Activated T-helper 17 cell treated with anti-CD3 and anti-CD28 coated beads, Interleukin-2, amount 50 U/mL, for 72 hours (primary cell): ENCODE results near the gene FOXJ3. TPM values are rescaled to one million over a fixed set of nuclear protein-coding genes. Genes with fewer than 3 reads are reported as not detected.

Source experiments
- ATAC-seq: fragments of 150-1000 bp; cut with Tn5 transposase; replicated peaks from 2 replicates; pipeline ENCODE4 v1.10.0; 2021; ENCODE audit warnings: mild to moderate bottlenecking, moderate library complexity
- H3K27ac Mint-ChIP-seq: one replicate; pipeline ENCODE4 v1.8.0; 2022; ENCODE audit warnings: mixed read lengths
- H3K27me3 Mint-ChIP-seq: one replicate; pipeline ENCODE4 v1.8.0; 2022; ENCODE audit warnings: mixed read lengths
- H3K36me3 Mint-ChIP-seq: one replicate; pipeline ENCODE4 v1.8.0; 2022; ENCODE audit warnings: low read depth, mild to moderate bottlenecking, mixed read lengths
- H3K4me1 Mint-ChIP-seq: one replicate; pipeline ENCODE4 v1.8.0; 2022; ENCODE audit warnings: mixed read lengths
- H3K4me3 Mint-ChIP-seq: one replicate; pipeline ENCODE4 v1.8.0; 2022; ENCODE audit warnings: mild to moderate bottlenecking, mixed read lengths
- H3K9me3 Mint-ChIP-seq: one replicate; pipeline ENCODE4 v1.8.0; 2022; ENCODE audit warnings: mixed read lengths
- total RNA-seq, 2 donors: library from RNA; stranded (reverse); gene quantifications; one replicate each; pipeline ENCODE4 v1.2.3, GENCODE V29; 2022

The FOXJ3 gene
- total RNA-seq, 2 donors from 2014 or later = 48.8 to 53.6 TPM

GRCh38 chr1:42142894-42143675, 191.9 kb downstream of the FOXJ3 start:
- no peaks in the 10 kb centered on the region for H3K36me3 Mint-ChIP-seq
- H3K9me3 Mint-ChIP-seq = no peaks in the 10 kb centered on the region
- peaks cover 5% of the 10 kb centered on the region for H3K27me3 Mint-ChIP-seq
- H3K27ac Mint-ChIP-seq = no peak overlapping the region
- ATAC-seq = no peak
- no peak overlapping the region for H3K4me3 Mint-ChIP-seq
- H3K4me1 Mint-ChIP-seq = no peaks in the 10 kb centered on the region

- H3K4me3 Mint-ChIP-seq = no peak overlapping the region
- H3K9me3 Mint-ChIP-seq = no peaks in the 10 kb centered on the region
- no peaks in the 10 kb centered on the region for H3K36me3 Mint-ChIP-seq
- peaks cover 5% of the 10 kb centered on the region for H3K27me3 Mint-ChIP-seq
- ATAC-seq = no peak
- H3K4me1 Mint-ChIP-seq = no peaks in the 10 kb centered on the region
- H3K27ac Mint-ChIP-seq = no peak overlapping the region
Observed at GRCh38 chr1:42141978-42142377, 193.1 kb downstream of the FOXJ3 start.

GRCh38 chr1:42140191-42140590, 194.8 kb downstream of the FOXJ3 start:
- ATAC-seq = no peak
- Mint-ChIP-seq H3K27me3 (peaks cover 5% of the 10 kb centered on the region), H3K27ac (no peak overlapping the region), H3K9me3 (no peaks in the 10 kb centered on the region), H3K4me3 (no peak overlapping the region), H3K4me1 (no peaks in the 10 kb centered on the region), H3K36me3 (no peaks in the 10 kb centered on the region)

- Mint-ChIP-seq H3K4me1 (no peaks in the 10 kb centered on the region), H3K27me3 (peaks cover 5% of the 10 kb centered on the region), H3K27ac (no peak overlapping the region), H3K36me3 (no peaks in the 10 kb centered on the region), H3K9me3 (no peaks in the 10 kb centered on the region), H3K4me3 (no peak overlapping the region)
- ATAC-seq = no peak
Observed at GRCh38 chr1:42139444-42139843, 195.6 kb downstream of the FOXJ3 start.

DNA sequence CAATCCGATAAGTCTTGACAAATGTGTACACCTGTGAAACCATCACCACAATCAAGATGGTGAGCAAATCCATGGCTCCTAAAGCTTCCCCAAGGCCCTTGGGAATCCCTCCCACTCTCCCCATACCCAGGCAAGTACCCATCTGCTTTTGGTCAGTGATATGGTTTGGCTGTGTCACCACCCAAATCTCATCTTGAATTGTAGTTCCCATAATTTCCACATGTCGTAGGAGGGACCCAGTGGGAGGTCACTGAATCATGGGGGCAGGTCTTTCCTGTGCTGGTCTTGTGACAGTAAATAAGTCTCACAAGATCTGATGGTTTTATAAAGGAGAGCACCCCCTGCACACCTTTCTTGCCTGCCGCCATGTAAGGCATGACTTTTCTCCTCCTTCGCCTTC, 196.4 kb downstream of the FOXJ3 start:
- no peak overlapping the region for H3K27ac Mint-ChIP-seq

GRCh38 chr1:42137766-42138165, 197.3 kb downstream of the FOXJ3 start:
- H3K36me3 Mint-ChIP-seq = no peaks in the 10 kb centered on the region
- peaks cover 5% of the 10 kb centered on the region for H3K27me3 Mint-ChIP-seq
- no peak overlapping the region for H3K4me3 Mint-ChIP-seq
- no peak overlapping the region for H3K27ac Mint-ChIP-seq
- no peak for ATAC-seq
- no peaks in the 10 kb centered on the region for H3K9me3 Mint-ChIP-seq
- no peaks in the 10 kb centered on the region for H3K4me1 Mint-ChIP-seq

More for the DNA sequence above, 196.4 kb downstream of the FOXJ3 start:
- Mint-ChIP-seq H3K36me3 (no peaks in the 10 kb centered on the region), H3K9me3 (no peaks in the 10 kb centered on the region), H3K27me3 (peaks cover 5% of the 10 kb centered on the region), H3K4me1 (no peaks in the 10 kb centered on the region), H3K4me3 (no peak overlapping the region)
- ATAC-seq = no peak

DNA sequence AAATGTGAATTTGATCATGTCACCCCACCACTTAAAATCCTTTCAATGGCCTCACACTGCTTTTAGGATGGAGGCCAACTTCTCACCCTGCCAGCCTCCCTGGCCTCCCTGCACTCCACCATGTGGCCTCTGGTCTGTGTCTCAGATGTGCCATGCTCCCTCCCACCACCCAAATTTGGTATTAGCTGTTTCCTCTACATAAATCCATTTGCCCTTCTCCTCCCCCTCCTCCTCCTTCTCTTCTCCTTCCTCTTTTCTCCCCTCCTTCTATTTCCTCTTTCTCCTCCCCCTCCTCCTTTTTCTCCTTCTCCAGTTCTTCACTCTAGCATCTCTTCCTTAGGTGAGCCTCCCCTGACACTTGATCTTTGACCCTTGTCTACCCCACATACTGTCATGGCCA, 198.6 kb downstream of the FOXJ3 start:
- H3K4me1 Mint-ChIP-seq = no peaks in the 10 kb centered on the region
- no peak overlapping the region for H3K27ac Mint-ChIP-seq
- no peaks in the 10 kb centered on the region for H3K9me3 Mint-ChIP-seq
- H3K4me3 Mint-ChIP-seq = no peak overlapping the region
- H3K36me3 Mint-ChIP-seq = no peaks in the 10 kb centered on the region
- no peak for ATAC-seq
- no peaks in the 10 kb centered on the region for H3K27me3 Mint-ChIP-seq

DNA sequence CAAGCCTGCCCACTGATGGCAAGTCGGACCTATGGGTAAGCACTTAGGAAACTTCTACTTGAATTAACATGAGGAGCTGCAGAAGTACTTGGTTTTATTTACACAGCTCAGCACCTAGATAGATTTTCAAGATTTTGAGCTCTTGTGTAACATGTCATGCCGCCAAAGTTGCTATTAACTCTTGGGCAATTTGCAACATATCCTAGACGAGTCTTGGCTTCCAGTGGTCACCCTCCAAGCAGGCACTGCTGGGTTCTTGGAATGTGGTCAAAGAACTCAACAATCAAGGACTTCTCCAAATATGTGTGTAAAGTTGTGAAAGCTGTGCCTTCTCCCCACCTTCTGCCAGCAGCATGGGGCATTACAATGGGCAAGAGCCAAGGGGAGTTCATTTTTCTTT, 199.6 kb downstream of the FOXJ3 start:
- Mint-ChIP-seq H3K27ac (no peak overlapping the region), H3K9me3 (no peaks in the 10 kb centered on the region)

DNA sequence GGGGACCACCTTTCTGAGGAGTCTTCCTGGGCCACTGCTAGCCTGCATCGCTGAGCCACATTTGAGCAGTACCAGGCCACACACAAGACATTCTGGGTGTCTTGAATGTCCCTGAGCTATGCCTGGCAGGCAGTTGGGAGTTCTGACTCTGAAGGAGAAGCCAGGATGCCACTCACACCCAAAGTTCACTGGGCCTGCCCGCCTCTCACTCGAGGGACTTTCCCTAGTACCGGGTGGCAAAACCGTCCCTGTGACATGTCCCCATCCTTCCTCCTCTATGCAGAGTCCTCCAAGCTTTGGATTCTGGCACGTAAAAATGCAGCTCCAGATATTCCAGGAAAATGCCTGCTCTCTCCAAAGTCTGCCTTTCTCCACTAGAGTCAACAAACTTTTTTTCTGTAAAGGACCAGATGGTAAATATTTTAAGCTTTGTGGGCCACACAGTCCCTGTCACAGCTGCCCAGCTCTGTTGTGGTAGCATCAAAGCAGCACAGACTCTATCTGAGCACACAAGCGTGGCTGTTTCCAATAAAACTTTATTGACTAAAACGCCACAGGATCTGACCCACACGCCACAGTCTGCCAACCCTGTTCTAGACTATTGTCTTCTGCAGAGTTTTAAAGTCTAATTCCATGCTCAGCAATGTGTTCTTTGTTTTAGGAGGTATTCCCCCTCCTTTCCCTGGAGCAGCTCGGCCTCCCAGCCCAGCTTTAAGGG, 201.1 kb downstream of the FOXJ3 start:
- H3K4me3 Mint-ChIP-seq = no peak overlapping the region
- H3K27me3 Mint-ChIP-seq = peaks cover 5% of the 10 kb centered on the region
- no peaks in the 10 kb centered on the region for H3K4me1 Mint-ChIP-seq
- H3K36me3 Mint-ChIP-seq = no peaks in the 10 kb centered on the region
- ATAC-seq = no peak
- no peak overlapping the region for H3K27ac Mint-ChIP-seq
- H3K9me3 Mint-ChIP-seq = no peaks in the 10 kb centered on the region

More for the DNA sequence above, 199.6 kb downstream of the FOXJ3 start:
- no peaks in the 10 kb centered on the region for H3K4me1 Mint-ChIP-seq
- H3K36me3 Mint-ChIP-seq = no peaks in the 10 kb centered on the region
- ATAC-seq = no peak
- no peaks in the 10 kb centered on the region for H3K27me3 Mint-ChIP-seq
- H3K4me3 Mint-ChIP-seq = no peak overlapping the region

- no peaks in the 10 kb centered on the region for H3K4me1 Mint-ChIP-seq
- ATAC-seq = no peak
- no peak overlapping the region for H3K4me3 Mint-ChIP-seq
- H3K27ac Mint-ChIP-seq = no peak overlapping the region
- H3K36me3 Mint-ChIP-seq = no peaks in the 10 kb centered on the region
- peaks cover 5% of the 10 kb centered on the region for H3K27me3 Mint-ChIP-seq
- H3K9me3 Mint-ChIP-seq = no peaks in the 10 kb centered on the region
Observed at GRCh38 chr1:42133390-42133789, 201.6 kb downstream of the FOXJ3 start.

DNA sequence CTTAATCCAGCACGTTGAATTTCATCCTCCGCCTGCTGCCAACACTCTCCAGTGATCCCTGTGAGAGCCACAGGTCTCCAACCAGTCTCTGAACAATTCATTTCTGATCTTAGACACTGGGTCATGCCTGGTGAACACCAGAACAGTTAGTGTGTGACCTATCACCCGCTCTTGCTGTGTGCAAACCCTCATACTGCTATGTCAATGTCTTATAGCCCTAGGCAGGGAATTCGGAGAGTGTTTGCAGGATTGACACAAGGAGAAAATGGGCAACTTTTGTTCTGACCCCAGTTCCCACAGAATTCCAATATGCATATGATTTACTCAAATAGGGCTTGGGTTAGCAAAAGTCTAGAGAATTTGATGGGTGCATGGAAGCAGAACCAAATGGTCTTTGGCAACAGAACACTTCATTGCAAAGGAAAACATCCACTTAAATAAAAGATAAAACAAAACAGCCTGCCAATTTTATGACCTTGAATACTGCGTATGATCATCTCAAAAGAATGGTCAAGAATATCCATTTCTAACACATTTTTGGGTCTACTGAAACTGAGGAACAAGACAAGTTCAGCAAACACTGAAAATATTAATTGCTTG, 204.9 kb downstream of the FOXJ3 start:
- no peak for ATAC-seq
- Mint-ChIP-seq H3K4me3 (no peak overlapping the region), H3K36me3 (no peaks in the 10 kb centered on the region), H3K27me3 (peaks cover 8% of the 10 kb centered on the region), H3K27ac (no peak overlapping the region), H3K9me3 (no peaks in the 10 kb centered on the region), H3K4me1 (no peaks in the 10 kb centered on the region)

DNA sequence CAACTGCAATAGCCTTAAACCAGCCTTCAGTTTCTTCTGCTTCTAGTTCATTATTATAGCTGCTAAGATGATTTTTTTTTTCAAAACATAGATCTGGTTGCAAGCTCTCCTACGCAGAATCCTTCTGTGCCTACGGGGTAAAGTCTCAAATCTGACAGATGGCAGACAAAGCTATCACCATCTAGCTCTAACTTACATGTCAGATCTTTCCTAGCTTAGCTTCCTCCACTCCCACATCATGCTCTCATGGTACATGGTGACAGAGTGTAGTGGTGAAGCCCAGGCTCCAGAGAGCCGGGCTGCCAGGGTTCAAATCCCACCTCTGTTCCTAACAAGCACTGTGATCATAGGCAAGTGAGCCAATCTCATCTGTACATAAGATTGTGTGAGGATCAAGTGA, 206.1 kb downstream of the FOXJ3 start:
- no peak overlapping the region for H3K4me3 Mint-ChIP-seq
- ATAC-seq = no peak
- H3K27me3 Mint-ChIP-seq = peaks cover 8% of the 10 kb centered on the region
- no peaks in the 10 kb centered on the region for H3K36me3 Mint-ChIP-seq
- H3K4me1 Mint-ChIP-seq = no peaks in the 10 kb centered on the region
- no peaks in the 10 kb centered on the region for H3K9me3 Mint-ChIP-seq
- no peak overlapping the region for H3K27ac Mint-ChIP-seq

- H3K27ac Mint-ChIP-seq = no peak overlapping the region
- H3K36me3 Mint-ChIP-seq = no peaks in the 10 kb centered on the region
- no peaks in the 10 kb centered on the region for H3K4me1 Mint-ChIP-seq
- no peak overlapping the region for H3K4me3 Mint-ChIP-seq
- H3K27me3 Mint-ChIP-seq = peaks cover 8% of the 10 kb centered on the region
- no peaks in the 10 kb centered on the region for H3K9me3 Mint-ChIP-seq
- ATAC-seq = no peak
Observed at GRCh38 chr1:42128499-42128898, 206.5 kb downstream of the FOXJ3 start.

DNA sequence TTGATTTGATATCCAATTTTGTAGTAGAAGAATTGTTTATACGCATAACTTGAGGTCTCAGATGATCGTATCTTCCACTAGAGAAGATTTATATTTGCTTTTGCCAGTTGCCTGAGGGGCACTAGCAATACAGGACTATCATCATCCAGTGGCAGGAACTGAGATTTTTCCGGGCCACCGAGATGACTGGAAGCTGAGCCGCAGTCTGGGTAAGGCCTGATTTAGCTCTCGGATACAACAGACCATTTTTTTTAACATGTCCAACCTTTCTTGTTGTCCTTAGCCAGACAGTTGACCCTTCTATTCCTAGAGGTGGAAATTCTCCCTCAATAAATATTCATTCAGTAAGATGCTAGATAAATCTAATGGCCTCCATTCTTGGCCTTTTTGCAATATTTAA, 207.3 kb downstream of the FOXJ3 start:
- Mint-ChIP-seq H3K9me3 (no peaks in the 10 kb centered on the region), H3K4me3 (no peak overlapping the region), H3K27me3 (peaks cover 8% of the 10 kb centered on the region), H3K27ac (no peak overlapping the region), H3K4me1 (no peaks in the 10 kb centered on the region), H3K36me3 (no peaks in the 10 kb centered on the region)
- ATAC-seq = no peak
